A673 (cell line): Measurements from ENCODE around the gene KRTAP3-2. TPM values are rescaled to one million over a fixed set of nuclear protein-coding genes. Genes with fewer than 3 reads are reported as not detected.
A peak's percentile ranks its signal among the peaks of the same experiment; 100 is the strongest.

ENCODE experiments used
- BruUV-seq: library from RNA; stranded (reverse); fragments of 400-500 nt; replicated peaks from 2 replicates; lab custom pipeline; 2021; lab: Mats Ljungman, UMichigan
- CTCF ChIA-PET: fragments of 300-600 bp; sonication (Branson Sonifier 250); formaldehyde crosslinking; loops from one replicate; lab custom pipeline; 2022; ENCODE audit warnings: antibody characterized with exemption; lab: Charles Lee
- POLR2A ChIA-PET: fragments of 300-600 bp; sonication (Branson Sonifier 250); formaldehyde crosslinking; loops from one replicate; lab custom pipeline; 2022; ENCODE audit warnings: antibody characterized with exemption; ENCODE audit not compliant: low non-redundant PET; lab: Charles Lee
- DNase-seq: peaks from one replicate; pipeline ENCODE4 v3.0.0-alpha.2; 2015; ENCODE audit warnings: low spot score
- H3K27ac ChIP-seq: fragments of 200-600 bp; sonication (generic); 2 replicates; pipeline ENCODE4 v1.5.1; 2016; ENCODE audit warnings: mixed run types, low read depth, mild to moderate bottlenecking, mixed read lengths, antibody characterized with exemption, low read length; ENCODE audit not compliant: poor library complexity, severe bottlenecking
- H3K27me3 ChIP-seq: fragments of 200-600 bp; sonication (generic); replicated peaks from 2 replicates; pipeline ENCODE4 v1.6.1; 2017; ENCODE audit warnings: mixed run types, low read depth, mild to moderate bottlenecking, mixed read lengths, antibody characterized with exemption, low read length; ENCODE audit not compliant: insufficient read depth, poor library complexity
- H3K36me3 ChIP-seq: fragments of 200-600 bp; sonication (generic); 2 replicates; pipeline ENCODE4 v1.6.1; 2016; ENCODE audit warnings: mixed run types, mild to moderate bottlenecking, mixed read lengths, antibody characterized with exemption, low read length; ENCODE audit not compliant: insufficient read depth, poor library complexity, severe bottlenecking
- H3K4me1 ChIP-seq: fragments of 200-600 bp; sonication (generic); 2 replicates; pipeline ENCODE4 v1.6.1; 2017; ENCODE audit warnings: mixed run types, mild to moderate bottlenecking, mixed read lengths, antibody characterized with exemption, low read length; ENCODE audit not compliant: insufficient read depth, poor library complexity, severe bottlenecking
- H3K4me3 ChIP-seq: fragments of 200-600 bp; sonication (generic); 2 replicates; pipeline ENCODE4 v1.5.1; 2016; ENCODE audit warnings: low read depth, mixed run types, mild to moderate bottlenecking, mixed read lengths, low read length; ENCODE audit not compliant: poor library complexity, severe bottlenecking
- H3K9me3 ChIP-seq: fragments of 200-600 bp; sonication (generic); 2 replicates; pipeline ENCODE4 v1.6.1; 2016; ENCODE audit warnings: mixed run types, low read depth, mild to moderate bottlenecking, mixed read lengths, antibody characterized with exemption, low read length; ENCODE audit not compliant: poor library complexity, severe bottlenecking
- EZH2 ChIP-seq: fragments of 200-600 bp; sonication (generic); IDR thresholded peaks from 2 replicates; pipeline ENCODE4 v1.6.1; 2017; ENCODE audit warnings: borderline replicate concordance, low read depth, mild to moderate bottlenecking, mixed read lengths, antibody characterized with exemption, low read length; ENCODE audit not compliant: poor library complexity, severe bottlenecking
- intact Hi-C: fragments of 100-400 bp; cut with micrococcal nuclease; formaldehyde crosslinking; loops from one replicate; pipeline ENCODE4 v1.10.0; 2022; ENCODE audit not compliant: unreplicated experiment
- total RNA-seq: library from RNA; stranded (reverse); gene quantifications from 2 replicates; pipeline ENCODE4 v1.2.3, GENCODE V29; 2021
- TF ChIP-seq, protein P1 (sequence below): fragments of 300-800, 200-600 bp; sonication (generic); conservative IDR thresholded peaks from 2 replicates; pipeline ENCODE4 v1.5.1; 2017; ENCODE audit warnings: low read depth, mild to moderate bottlenecking, antibody characterized with exemption, low read length, moderate library complexity, mixed read lengths

The KRTAP3-2 gene
- total RNA-seq, 1 experiment from 2014 or later, result not detected

DNA sequence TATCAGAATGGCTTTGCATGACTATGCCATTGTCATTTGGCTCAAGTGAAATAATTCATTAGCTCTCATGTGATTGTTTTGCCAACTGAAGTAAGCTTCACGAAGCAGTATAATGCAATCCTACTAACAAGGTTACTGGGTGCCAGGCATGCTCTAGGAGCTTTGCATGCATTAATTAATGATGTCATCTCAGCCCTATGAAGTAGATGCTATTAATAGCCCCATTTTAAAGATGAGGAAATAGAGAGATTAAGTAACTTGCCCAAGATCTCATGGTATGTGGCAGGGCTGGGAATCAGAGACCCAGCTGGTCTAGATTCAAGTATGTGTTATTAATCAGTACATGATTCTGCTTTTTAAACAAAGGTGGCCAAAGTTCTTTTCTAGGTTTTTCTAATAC is 47.0 kb downstream of the KRTAP3-2 start:
- peak; percentile 54 for DNase-seq
- Histone ChIP-seq H3K27ac (no peak overlapping the region), H3K4me3 (no peak overlapping the region), H3K4me1 (peaks cover 15% of the 10 kb centered on the region), H3K27me3 (no peaks in the 10 kb centered on the region), H3K36me3 (no peaks in the 10 kb centered on the region), H3K9me3 (no peaks in the 10 kb centered on the region)
- ChIA-PET POLR2A (no interaction called here), CTCF (no interaction called here)
- intact Hi-C loops, result no loop called here
- TF ChIP-seq, protein P1, sequence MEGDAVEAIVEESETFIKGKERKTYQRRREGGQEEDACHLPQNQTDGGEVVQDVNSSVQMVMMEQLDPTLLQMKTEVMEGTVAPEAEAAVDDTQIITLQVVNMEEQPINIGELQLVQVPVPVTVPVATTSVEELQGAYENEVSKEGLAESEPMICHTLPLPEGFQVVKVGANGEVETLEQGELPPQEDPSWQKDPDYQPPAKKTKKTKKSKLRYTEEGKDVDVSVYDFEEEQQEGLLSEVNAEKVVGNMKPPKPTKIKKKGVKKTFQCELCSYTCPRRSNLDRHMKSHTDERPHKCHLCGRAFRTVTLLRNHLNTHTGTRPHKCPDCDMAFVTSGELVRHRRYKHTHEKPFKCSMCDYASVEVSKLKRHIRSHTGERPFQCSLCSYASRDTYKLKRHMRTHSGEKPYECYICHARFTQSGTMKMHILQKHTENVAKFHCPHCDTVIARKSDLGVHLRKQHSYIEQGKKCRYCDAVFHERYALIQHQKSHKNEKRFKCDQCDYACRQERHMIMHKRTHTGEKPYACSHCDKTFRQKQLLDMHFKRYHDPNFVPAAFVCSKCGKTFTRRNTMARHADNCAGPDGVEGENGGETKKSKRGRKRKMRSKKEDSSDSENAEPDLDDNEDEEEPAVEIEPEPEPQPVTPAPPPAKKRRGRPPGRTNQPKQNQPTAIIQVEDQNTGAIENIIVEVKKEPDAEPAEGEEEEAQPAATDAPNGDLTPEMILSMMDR, result no peak
- TF ChIP-seq EZH2, result no peak
- BruUV-seq, result no TSS peak

- POLR2A ChIA-PET, result no interaction called here
- CTCF ChIA-PET, result no interaction called here
- intact Hi-C loops, result no loop called here
Measured at GRCh38 chr17:40952154-40952553, 47.6 kb downstream of the KRTAP3-2 start.

GRCh38 chr17:40951011-40951622 is 48.6 kb downstream of the KRTAP3-2 start:
- TF ChIP-seq EZH2, result no peak
- TF ChIP-seq, protein P1, result no peak
- CTCF ChIA-PET, result no interaction called here

More at GRCh38 chr17:40952154-40952553, 47.6 kb downstream of the KRTAP3-2 start:
- no TSS peak for BruUV-seq
- H3K9me3 ChIP-seq, result no peaks in the 10 kb centered on the region
- TF ChIP-seq, protein P1, result no peak
- TF ChIP-seq EZH2, result no peak
- H3K4me3 ChIP-seq, result no peak overlapping the region
- H3K27ac ChIP-seq, result no peak overlapping the region
- H3K4me1 ChIP-seq, result peaks cover 15% of the 10 kb centered on the region
- no peaks in the 10 kb centered on the region for H3K36me3 ChIP-seq
- DNase-seq, result no peak
- H3K27me3 ChIP-seq, result no peaks in the 10 kb centered on the region

More at GRCh38 chr17:40951011-40951622, 48.6 kb downstream of the KRTAP3-2 start:
- Histone ChIP-seq H3K4me1 (peaks cover 15% of the 10 kb centered on the region), H3K27me3 (no peaks in the 10 kb centered on the region), H3K9me3 (no peaks in the 10 kb centered on the region), H3K36me3 (no peaks in the 10 kb centered on the region), H3K4me3 (no peak overlapping the region), H3K27ac (no peak overlapping the region)
- DNase-seq, result peak; percentile 42
- intact Hi-C loops, result no loop called here
- no TSS peak for BruUV-seq
- POLR2A ChIA-PET, result no interaction called here
